WI38 (cell line): Measurements from ENCODE around the gene CRTC3.
A peak's percentile ranks its signal among the peaks of the same experiment; 100 is the strongest.

Experiments used
- H3K4me3 ChIP-seq: 2 replicates; pipeline ENCODE4 v1.5.1; 2011; ENCODE audit warnings: low read depth, mild to moderate bottlenecking, control low read depth, low read length
- TF ChIP-seq, protein P1 (sequence below): IDR thresholded peaks from 2 replicates; pipeline ENCODE4 v1.5.1; 2012; ENCODE audit warnings: low read depth, mild to moderate bottlenecking, control low read depth, low read length

The CRTC3 gene, protein sequence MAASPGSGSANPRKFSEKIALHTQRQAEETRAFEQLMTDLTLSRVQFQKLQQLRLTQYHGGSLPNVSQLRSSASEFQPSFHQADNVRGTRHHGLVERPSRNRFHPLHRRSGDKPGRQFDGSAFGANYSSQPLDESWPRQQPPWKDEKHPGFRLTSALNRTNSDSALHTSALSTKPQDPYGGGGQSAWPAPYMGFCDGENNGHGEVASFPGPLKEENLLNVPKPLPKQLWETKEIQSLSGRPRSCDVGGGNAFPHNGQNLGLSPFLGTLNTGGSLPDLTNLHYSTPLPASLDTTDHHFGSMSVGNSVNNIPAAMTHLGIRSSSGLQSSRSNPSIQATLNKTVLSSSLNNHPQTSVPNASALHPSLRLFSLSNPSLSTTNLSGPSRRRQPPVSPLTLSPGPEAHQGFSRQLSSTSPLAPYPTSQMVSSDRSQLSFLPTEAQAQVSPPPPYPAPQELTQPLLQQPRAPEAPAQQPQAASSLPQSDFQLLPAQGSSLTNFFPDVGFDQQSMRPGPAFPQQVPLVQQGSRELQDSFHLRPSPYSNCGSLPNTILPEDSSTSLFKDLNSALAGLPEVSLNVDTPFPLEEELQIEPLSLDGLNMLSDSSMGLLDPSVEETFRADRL

DNA sequence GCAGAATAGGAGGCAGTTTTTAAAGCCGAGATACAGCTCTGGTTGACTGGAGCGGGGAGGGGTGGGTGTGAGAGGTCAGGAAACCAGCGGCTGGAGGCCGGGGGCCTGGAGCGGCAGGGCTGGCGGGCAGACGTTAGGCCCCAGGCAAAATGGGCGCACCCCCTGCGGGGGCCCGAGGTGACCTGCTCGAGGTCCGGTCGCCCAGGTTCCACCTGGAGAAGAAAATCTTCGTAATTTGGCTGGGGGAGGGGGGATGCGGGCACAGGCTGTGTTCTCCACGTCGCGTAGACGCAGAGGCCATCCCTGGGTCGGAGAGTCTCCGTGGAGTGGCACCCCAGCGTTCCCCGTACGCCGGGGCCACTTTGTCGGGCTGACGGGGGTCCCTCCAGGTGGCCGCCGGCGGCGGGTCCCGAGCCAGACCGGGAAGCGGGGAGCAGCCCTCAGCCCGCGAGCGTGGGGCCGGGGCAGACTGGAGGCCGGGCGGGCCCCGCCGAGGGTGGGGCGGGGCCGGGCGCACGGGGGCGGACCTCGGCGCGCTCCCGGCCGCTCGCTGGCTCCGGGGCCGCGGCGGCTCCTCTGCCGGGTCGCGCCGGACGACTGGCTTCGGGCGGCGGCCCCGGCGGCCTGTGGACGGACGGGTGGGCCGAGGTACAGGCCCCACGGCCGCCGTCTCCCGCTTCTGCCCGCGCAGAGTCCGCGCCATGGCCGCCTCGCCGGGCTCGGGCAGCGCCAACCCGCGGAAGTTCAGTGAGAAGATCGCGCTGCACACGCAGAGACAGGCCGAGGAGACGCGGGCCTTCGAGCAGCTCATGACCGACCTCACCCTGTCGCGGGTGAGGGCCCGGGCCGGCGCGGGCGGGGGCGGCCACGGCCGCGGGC is at the start of gene CRTC3:
CRTC3 (plus strand) TSS at position 553 of the 879 bp plus-strand sequence; CDS start at position 702, 149 bp downstream.
- peak within 1 kb of the TSS; percentile 90 for H3K4me3 ChIP-seq
- TF ChIP-seq, protein P1, sequence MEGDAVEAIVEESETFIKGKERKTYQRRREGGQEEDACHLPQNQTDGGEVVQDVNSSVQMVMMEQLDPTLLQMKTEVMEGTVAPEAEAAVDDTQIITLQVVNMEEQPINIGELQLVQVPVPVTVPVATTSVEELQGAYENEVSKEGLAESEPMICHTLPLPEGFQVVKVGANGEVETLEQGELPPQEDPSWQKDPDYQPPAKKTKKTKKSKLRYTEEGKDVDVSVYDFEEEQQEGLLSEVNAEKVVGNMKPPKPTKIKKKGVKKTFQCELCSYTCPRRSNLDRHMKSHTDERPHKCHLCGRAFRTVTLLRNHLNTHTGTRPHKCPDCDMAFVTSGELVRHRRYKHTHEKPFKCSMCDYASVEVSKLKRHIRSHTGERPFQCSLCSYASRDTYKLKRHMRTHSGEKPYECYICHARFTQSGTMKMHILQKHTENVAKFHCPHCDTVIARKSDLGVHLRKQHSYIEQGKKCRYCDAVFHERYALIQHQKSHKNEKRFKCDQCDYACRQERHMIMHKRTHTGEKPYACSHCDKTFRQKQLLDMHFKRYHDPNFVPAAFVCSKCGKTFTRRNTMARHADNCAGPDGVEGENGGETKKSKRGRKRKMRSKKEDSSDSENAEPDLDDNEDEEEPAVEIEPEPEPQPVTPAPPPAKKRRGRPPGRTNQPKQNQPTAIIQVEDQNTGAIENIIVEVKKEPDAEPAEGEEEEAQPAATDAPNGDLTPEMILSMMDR, result no peak

DNA sequence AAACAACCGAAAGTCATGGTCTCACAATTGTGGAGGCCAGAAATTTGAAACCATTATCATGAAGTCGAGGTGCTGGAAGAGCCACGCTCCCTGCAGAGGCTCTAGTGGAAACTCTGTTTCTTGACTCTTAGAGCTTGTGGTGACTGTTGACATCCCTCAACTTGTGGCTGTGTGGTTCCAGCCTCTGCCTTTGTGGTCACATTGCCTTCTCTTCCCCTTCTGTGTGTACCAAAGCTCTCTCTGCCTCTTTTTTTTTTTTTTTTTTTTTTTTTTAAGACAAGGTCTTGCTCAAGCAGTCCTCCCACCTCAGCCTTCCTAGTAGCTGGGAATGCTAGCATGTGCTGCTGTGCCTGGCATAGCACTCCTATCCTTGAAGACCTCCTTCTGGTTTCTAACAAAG is 48.7 kb upstream of the CRTC3 start:
- H3K4me3 ChIP-seq, result no peak overlapping the region
- TF ChIP-seq, protein P1, result no peak

DNA sequence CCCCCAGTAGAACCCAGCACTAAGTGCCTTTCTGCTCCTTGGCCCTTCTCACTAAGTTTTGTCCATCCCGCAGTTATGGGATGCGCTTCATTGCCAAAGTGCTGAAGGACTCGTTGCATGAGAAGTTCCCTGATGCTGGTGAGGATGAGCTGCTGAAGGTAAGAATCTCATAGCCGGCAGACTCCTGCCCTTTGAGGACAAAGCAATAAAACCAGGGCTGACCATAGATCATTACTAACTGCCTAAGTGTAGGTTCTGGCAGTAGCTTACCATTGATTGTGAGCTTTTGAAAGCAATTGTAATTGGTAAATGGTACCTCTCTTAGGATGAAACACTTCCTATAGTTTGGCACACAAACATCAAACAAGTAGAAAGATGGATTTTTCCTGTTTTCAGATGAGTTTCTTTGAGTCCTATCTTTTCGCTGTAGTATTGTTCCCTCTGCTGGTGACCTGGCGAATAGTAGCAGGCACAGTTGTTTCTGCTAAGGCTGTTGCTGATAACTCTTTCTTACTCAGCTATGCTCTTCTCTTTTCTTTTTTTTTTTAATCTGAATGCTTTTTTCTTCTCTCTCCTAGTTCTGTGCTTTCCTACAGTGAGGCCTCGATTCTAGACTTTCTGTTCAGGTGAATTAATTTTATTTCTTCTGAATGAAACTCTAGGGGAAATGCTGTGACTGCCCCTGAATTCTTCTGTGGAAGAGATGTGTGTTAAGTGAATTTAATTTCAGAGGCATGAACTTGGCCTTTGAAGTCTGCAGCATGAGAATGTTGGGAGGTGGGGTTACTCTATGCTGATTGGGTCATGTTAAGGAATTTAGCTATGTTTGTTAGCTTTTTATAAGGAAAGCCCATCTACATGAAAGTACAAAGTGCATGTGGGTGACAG is 47.4 kb upstream of the CRTC3 start:
- H3K4me3 ChIP-seq, result no peak overlapping the region
- TF ChIP-seq, protein P1, result peak; percentile 53

DNA sequence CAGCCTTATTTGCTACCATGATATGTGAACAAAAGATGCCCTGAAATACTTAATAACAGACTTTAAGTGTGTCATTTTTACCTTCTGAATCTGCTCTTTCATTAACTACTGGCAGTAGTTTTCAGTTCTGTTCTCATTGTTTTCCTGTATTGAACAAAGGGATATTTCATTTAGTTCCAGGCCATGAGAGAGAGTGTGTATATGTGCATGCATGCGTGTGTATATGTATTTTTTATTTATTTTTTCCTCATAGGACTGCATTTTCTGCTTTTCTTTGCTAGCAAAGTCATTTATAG is 46.8 kb upstream of the CRTC3 start:
- H3K4me3 ChIP-seq, result no peak overlapping the region
- TF ChIP-seq, protein P1, result no peak

DNA sequence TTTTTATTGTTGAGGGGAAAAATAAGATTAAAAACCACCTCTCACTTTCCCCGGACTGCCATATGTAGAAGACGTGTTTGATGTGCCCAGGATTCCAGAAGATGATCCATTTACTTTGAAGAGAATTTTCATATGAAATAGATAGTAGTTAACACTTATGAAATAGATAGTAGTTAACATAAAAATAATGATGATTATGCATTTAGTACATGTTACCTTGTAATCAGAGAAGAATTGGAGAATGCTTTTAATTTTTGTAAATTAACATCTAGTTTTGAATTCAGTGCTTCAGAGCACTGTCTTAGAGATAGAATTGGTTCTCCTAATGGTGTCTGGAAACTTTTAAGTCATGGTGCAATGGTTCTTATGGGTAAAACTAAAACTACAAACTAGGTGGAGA is 46.1 kb upstream of the CRTC3 start:
- TF ChIP-seq, protein P1, result no peak
- no peak overlapping the region for H3K4me3 ChIP-seq

DNA sequence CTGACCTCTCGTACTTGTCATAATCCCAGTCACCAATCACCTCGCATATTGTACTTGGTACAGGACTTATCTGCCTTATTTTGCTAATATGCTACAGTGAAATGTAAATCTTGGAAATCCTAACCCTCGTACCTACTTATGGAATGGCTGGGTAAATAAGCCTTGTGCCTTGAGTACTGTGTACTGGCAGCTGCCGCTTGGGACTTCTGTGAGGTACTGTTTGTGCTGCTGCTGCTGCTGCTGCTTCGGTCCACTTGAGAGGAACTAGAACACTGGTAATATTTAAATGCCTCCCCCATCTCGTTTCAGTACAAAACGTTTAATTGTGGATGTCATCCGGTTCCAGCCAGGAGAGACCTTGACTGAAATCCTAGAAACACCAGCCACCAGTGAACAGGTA is 42.5 kb upstream of the CRTC3 start:
- TF ChIP-seq, protein P1, result no peak
- H3K4me3 ChIP-seq, result no peak overlapping the region
